Measurements from ENCODE around the gene GNG7.

- TF ChIP-seq CTCF (conservative IDR thresholded peaks at IDR 0.05; ENCODE audit: low read depth, low read length) (no peak), EZH2 (IDR thresholded peaks at IDR 0.05; ENCODE audit: low read length, unreplicated experiment) (no peak)
Observed at GRCh38 chr19:2534423-2535013, 168.0 kb downstream of the GNG7 start.
